Stimulated activated CD4-positive, alpha-beta T cell treated with anti-CD3 and anti-CD28 coated beads, Interleukin-12 subunit alpha, Interleukin-12 subunit beta, amount 100 ng/mL, for 48 hours (primary cell): ENCODE measurements around the gene CD52.
A peak's percentile ranks its signal among the peaks of the same experiment; 100 is the strongest.
"Not testable (repeated sequence)": the region's sequence is repeated elsewhere in the genome, so short reads cannot be mapped to it uniquely, and the experiment has no call there.

Experiments
- DNase-seq, 3 donors: peaks; one replicate each; pipeline ENCODE4 v3.0.0-alpha.2; 2020; ENCODE audit warnings: low read depth in 2 of 3, low spot score in 1 of 3

Gene CD52

GRCh38 chr1:26297791-26298124 lies 20.0 kb upstream of the CD52 start:
- no peak for DNase-seq

- no peak for DNase-seq
These were observed 17.0 kb upstream of the CD52 start for GRCh38 chr1:26300578-26301275.

- no peak for DNase-seq
These were observed 14.9 kb upstream of the CD52 start for GRCh38 chr1:26302733-26303405.

GRCh38 chr1:26305667-26306289 lies 12.0 kb upstream of the CD52 start:
- DNase-seq, result no peak

GRCh38 chr1:26306290-26307229 lies 11.2 kb upstream of the CD52 start, which contains the start of gene UBXN11:
TSS of gene UBXN11 (minus strand) at chr1:26306636. CDS start at chr1:26302883, 3,753 bp downstream.
- peak; percentile 89 to 91 (median 90) for DNase-seq

- DNase-seq, result no peak
These were observed 10.4 kb upstream of the CD52 start for GRCh38 chr1:26307363-26307781.

GRCh38 chr1:26307966-26308899 lies 9.5 kb upstream of the CD52 start:
- DNase-seq, result not testable (repeated sequence)

- DNase-seq, result no peak
These were observed 3.3 kb upstream of the CD52 start for GRCh38 chr1:26314501-26314900.

- no peak for DNase-seq
These were observed 1.6 kb upstream of the CD52 start for GRCh38 chr1:26315874-26316850.

- no peak for DNase-seq
These were observed 612 bp upstream of the CD52 start for GRCh38 chr1:26317146-26317545.

- peak in 1 of 3 donors; percentile 37 for DNase-seq
These were observed 743 bp downstream of the CD52 start for GRCh38 chr1:26318338-26319064.

GRCh38 chr1:26320896-26321295 lies 3.1 kb downstream of the CD52 start:
- no peak for DNase-seq

- DNase-seq, result peak; percentile 92 to 99 (median 93)
These were observed 3.7 kb downstream of the CD52 start for GRCh38 chr1:26321315-26322041.

- DNase-seq, result no peak
These were observed 4.2 kb downstream of the CD52 start for GRCh38 chr1:26322042-26322331.

GRCh38 chr1:26323382-26323781 lies 5.6 kb downstream of the CD52 start:
- no peak for DNase-seq

- no peak for DNase-seq
These were observed 6.8 kb downstream of the CD52 start for GRCh38 chr1:26324550-26324949.

GRCh38 chr1:26327956-26328362 lies 10.2 kb downstream of the CD52 start:
- no peak for DNase-seq

GRCh38 chr1:26328597-26328996 lies 10.8 kb downstream of the CD52 start:
- no peak for DNase-seq
